ENCODE data around the gene MIA.
"Not testable (repeated sequence)": the region's sequence is repeated elsewhere in the genome, so short reads cannot be mapped to it uniquely, and the experiment has no call there.

MIA gene

GRCh38 chr19:40774916-40775631 lies at the start of gene MIA:
MIA (plus strand) TSS chr19:40775521; CDS start chr19:40775543, 22 bp downstream.
- DNase-seq: no peak

- DNase-seq: no peak
These were observed 49.0 kb upstream of the MIA start for GRCh38 chr19:40726279-40726678.

GRCh38 chr19:40730065-40730464 lies 45.3 kb upstream of the MIA start:
- DNase-seq: not testable (repeated sequence)

GRCh38 chr19:40732304-40732703 lies 43.0 kb upstream of the MIA start:
- DNase-seq: not testable (repeated sequence)

GRCh38 chr19:40733149-40733548 lies 42.2 kb upstream of the MIA start:
- DNase-seq: no peak

- DNase-seq: no peak
These were observed 40.1 kb upstream of the MIA start for GRCh38 chr19:40735013-40735771.

GRCh38 chr19:40736661-40737060 lies 38.7 kb upstream of the MIA start:
- no peak for DNase-seq

- DNase-seq: no peak
These were observed 38.1 kb upstream of the MIA start for GRCh38 chr19:40737102-40737644.

GRCh38 chr19:40739030-40739839 lies 36.1 kb upstream of the MIA start:
- no peak for DNase-seq

- DNase-seq: no peak
These were observed 35.2 kb upstream of the MIA start for GRCh38 chr19:40739871-40740703.

- no peak for DNase-seq
These were observed 34.6 kb upstream of the MIA start for GRCh38 chr19:40740747-40741146.

- no peak for DNase-seq
These were observed 33.6 kb upstream of the MIA start for GRCh38 chr19:40741527-40742390.

GRCh38 chr19:40742477-40742876 lies 32.8 kb upstream of the MIA start:
- no peak for DNase-seq

- no peak for DNase-seq
These were observed 32.4 kb upstream of the MIA start for GRCh38 chr19:40742886-40743285.

- DNase-seq: no peak
These were observed 31.4 kb upstream of the MIA start for GRCh38 chr19:40743926-40744325.

- no peak for DNase-seq
These were observed 30.5 kb upstream of the MIA start for GRCh38 chr19:40744554-40745401.

GRCh38 chr19:40745402-40745780 lies 29.9 kb upstream of the MIA start:
- no peak for DNase-seq

- DNase-seq: no peak
These were observed 27.8 kb upstream of the MIA start for GRCh38 chr19:40747536-40747935.

GRCh38 chr19:40750058-40750873 lies 25.1 kb upstream of the MIA start, which contains the start of gene ACTMAP:
ACTMAP (minus strand) TSS chr19:40750477; CDS start chr19:40749803, 674 bp downstream.
- DNase-seq: peak; percentile 92
